Measurements from ENCODE around the gene SH3PXD2A.

DNA sequence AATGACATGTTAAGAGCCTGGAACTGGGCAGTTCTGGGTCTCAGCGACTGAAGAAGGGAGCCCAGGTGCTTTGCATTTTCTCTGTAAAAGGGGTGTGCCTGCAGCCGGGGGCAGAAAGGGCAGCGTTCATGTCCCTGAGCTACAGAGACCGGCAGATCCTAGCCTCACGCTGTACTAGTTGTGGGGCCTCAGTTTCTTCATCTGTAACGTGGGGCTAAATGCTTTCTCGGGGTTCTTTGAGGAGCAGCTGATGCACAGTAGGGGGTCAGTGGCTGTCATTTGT lies 282.2 kb downstream of the SH3PXD2A start:
- no peak for TF ChIP-seq POLR2A (IDR thresholded peaks at IDR 0.05)
- TF ChIP-seq, protein P1, sequence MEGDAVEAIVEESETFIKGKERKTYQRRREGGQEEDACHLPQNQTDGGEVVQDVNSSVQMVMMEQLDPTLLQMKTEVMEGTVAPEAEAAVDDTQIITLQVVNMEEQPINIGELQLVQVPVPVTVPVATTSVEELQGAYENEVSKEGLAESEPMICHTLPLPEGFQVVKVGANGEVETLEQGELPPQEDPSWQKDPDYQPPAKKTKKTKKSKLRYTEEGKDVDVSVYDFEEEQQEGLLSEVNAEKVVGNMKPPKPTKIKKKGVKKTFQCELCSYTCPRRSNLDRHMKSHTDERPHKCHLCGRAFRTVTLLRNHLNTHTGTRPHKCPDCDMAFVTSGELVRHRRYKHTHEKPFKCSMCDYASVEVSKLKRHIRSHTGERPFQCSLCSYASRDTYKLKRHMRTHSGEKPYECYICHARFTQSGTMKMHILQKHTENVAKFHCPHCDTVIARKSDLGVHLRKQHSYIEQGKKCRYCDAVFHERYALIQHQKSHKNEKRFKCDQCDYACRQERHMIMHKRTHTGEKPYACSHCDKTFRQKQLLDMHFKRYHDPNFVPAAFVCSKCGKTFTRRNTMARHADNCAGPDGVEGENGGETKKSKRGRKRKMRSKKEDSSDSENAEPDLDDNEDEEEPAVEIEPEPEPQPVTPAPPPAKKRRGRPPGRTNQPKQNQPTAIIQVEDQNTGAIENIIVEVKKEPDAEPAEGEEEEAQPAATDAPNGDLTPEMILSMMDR (IDR thresholded peaks at IDR 0.05) = no peak
- no peak for TF ChIP-seq POLR2AphosphoS5 (IDR thresholded peaks at IDR 0.05)
- TF ChIP-seq EP300 (IDR thresholded peaks at IDR 0.05) = no peak

Data from sigmoid colon (tissue), 4 donors.